Ishikawa (cell line): Measurements from ENCODE around the gene FUT3.

Experiments used
- TAF1 ChIP-seq: IDR thresholded peaks from 2 replicates; pipeline ENCODE4 v1.6.1; 2012; ENCODE audit warnings: low read depth, mild to moderate bottlenecking
- TCF12 ChIP-seq: IDR thresholded peaks from 2 replicates; pipeline ENCODE4 v1.6.1; 2012; ENCODE audit warnings: low read depth

DNA sequence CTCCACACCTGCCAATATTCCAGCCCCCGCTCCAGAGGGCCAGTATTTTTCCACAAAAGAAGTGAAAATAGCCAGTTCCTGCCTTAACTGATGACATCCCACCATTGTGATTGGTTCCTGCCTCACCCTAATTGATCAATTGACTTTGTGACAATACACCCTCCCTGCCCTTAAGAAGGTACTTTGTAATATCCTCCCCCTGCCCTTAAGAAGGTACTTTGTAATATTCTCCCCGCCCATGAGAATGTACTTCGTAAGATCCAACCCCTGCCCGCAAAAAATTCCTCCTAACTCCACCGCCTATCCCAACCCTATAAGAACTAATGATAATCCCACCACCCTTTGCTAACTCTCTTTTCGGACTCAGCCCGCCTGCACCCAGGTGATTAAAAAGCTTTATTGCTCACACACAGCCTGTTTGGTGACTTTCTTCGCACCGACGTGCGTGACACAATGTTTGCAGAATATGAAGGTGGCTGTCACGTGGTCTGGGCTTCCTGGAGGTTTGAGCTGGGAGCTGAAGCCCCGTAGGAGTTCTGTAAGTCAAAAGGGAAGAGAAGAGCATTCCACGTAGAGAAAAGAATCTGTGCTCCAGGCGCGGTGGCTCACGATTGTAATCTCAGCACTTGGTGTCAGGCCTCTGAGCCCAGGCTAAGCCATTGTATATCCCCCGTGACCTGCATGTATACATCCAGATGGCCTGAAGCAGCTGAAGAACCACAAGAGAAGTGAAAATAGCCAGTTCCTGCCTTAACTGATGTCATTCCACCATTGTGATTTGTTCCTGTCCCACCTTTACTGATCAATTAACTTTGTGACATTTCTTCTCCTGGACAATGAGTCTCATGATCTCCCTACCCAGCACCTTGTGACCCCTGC is 6.2 kb upstream of the FUT3 start:
- no peak for TF ChIP-seq TCF12
- no peak for TF ChIP-seq TAF1
